Neuronal stem cell (in vitro differentiated cells): Measurements from ENCODE around the gene FOXP2. TPM values are rescaled to one million over a fixed set of nuclear protein-coding genes. Genes with fewer than 3 reads are reported as not detected.

Source experiments
- DNase-seq: peaks from one replicate; pipeline ENCODE4 v3.0.0-alpha.2; 2013; ENCODE audit warnings: low spot score
- H2AFZ ChIP-seq: one replicate; pipeline ENCODE4 v1.6.1; 2013; ENCODE audit warnings: mild to moderate bottlenecking, low read length, inconsistent platforms
- H2AK5ac ChIP-seq: 2 replicates; pipeline ENCODE4 v1.6.1; 2013; ENCODE audit warnings: low read depth, mild to moderate bottlenecking, inconsistent platforms, low read length, moderate library complexity, mixed read lengths
- H2BK120ac ChIP-seq: 2 replicates; pipeline ENCODE4 v1.6.1; 2013; ENCODE audit warnings: low read depth, mild to moderate bottlenecking, inconsistent platforms, low read length, moderate library complexity, mixed read lengths
- H2BK12ac ChIP-seq: one replicate; pipeline ENCODE4 v1.6.1; 2013; ENCODE audit warnings: low read length, inconsistent platforms
- H2BK15ac ChIP-seq: 2 replicates; pipeline ENCODE4 v1.6.1; 2013; ENCODE audit warnings: mild to moderate bottlenecking, low read length, inconsistent platforms, mixed read lengths
- H2BK5ac ChIP-seq: one replicate; pipeline ENCODE4 v1.6.1; 2013; ENCODE audit warnings: inconsistent platforms, mild to moderate bottlenecking, low read length, moderate library complexity
- H3K14ac ChIP-seq: one replicate; pipeline ENCODE4 v1.6.1; 2013; ENCODE audit warnings: low read length, inconsistent platforms
- H3K18ac ChIP-seq: 2 replicates; pipeline ENCODE4 v1.6.1; 2013; ENCODE audit warnings: low read length, inconsistent platforms
- H3K23ac ChIP-seq: 2 replicates; pipeline ENCODE4 v1.6.1; 2013; ENCODE audit warnings: low read depth, mild to moderate bottlenecking, mixed read lengths, low read length, inconsistent platforms; ENCODE audit not compliant: poor library complexity
- H3K27ac ChIP-seq: replicated peaks from 3 replicates; pipeline ENCODE4 v1.5.1; 2013; ENCODE audit warnings: low read length, inconsistent platforms
- H3K27me3 ChIP-seq, 3 experiments: 2 replicates each; pipeline ENCODE4 v1.6.1; 2013; ENCODE audit warnings: low read length in 3 of 3, mild to moderate bottlenecking in 2 of 3, inconsistent platforms in 1 of 3, low read depth in 1 of 3, mixed read lengths in 1 of 3, moderate library complexity in 1 of 3; ENCODE audit not compliant: control insufficient read depth in 3 of 3, insufficient read depth in 3 of 3
- H3K36me3 ChIP-seq, 2 donors: replicated peaks in 1 of 2; 2 replicates each; pipeline ENCODE4 v1.6.1; 2013; ENCODE audit warnings: low read length in 2 of 2; ENCODE audit not compliant: control insufficient read depth in 2 of 2, insufficient read depth in 2 of 2
- H3K4ac ChIP-seq: 2 replicates; pipeline ENCODE4 v1.6.1; 2013; ENCODE audit warnings: inconsistent platforms, mild to moderate bottlenecking, low read length, moderate library complexity
- H3K4me1 ChIP-seq, 2 donors: 1 replicate in 1 of 2; 2 replicates in 1 of 2; pipeline ENCODE4 v1.6.1; 2013; ENCODE audit warnings: low read length in 2 of 2, low read depth in 1 of 2; ENCODE audit not compliant: control insufficient read depth in 2 of 2, insufficient read depth in 1 of 2
- H3K4me2 ChIP-seq: one replicate; pipeline ENCODE4 v1.6.1; 2013; ENCODE audit warnings: mild to moderate bottlenecking, low read length, inconsistent platforms; ENCODE audit not compliant: insufficient read depth, poor library complexity, severe bottlenecking
- H3K4me3 ChIP-seq, 2 donors: 2 replicates each; pipeline ENCODE4 v1.5.1; 2013; ENCODE audit warnings: low read length in 2 of 2, mild to moderate bottlenecking in 2 of 2, inconsistent platforms in 1 of 2, moderate library complexity in 1 of 2
- H3K79me1 ChIP-seq: one replicate; pipeline ENCODE4 v1.6.1; 2013; ENCODE audit warnings: low read depth, mild to moderate bottlenecking, inconsistent platforms, low read length, moderate library complexity
- H3K9ac ChIP-seq: one replicate; pipeline ENCODE4 v1.6.1; 2013; ENCODE audit warnings: mild to moderate bottlenecking, low read depth, low read length, inconsistent platforms; ENCODE audit not compliant: poor library complexity
- H3K9me3 ChIP-seq, 2 donors: replicated peaks in 1 of 2; 2 replicates each; pipeline versions ENCODE3 to v1.6.1; 2013; ENCODE audit warnings: low read length in 2 of 2, mild to moderate bottlenecking in 2 of 2, inconsistent platforms in 1 of 2, low read depth in 1 of 2, mixed read lengths in 1 of 2, moderate library complexity in 1 of 2; ENCODE audit not compliant: control insufficient read depth in 2 of 2, insufficient read depth in 1 of 2
- H4K8ac ChIP-seq: one replicate; pipeline ENCODE4 v1.6.1; 2013; ENCODE audit warnings: low read depth, mild to moderate bottlenecking, inconsistent platforms, low read length, moderate library complexity
- H4K91ac ChIP-seq: one replicate; pipeline ENCODE4 v1.6.1; 2013; ENCODE audit warnings: low read length, low read depth, mild to moderate bottlenecking, inconsistent platforms; ENCODE audit not compliant: poor library complexity
- WGBS, 2 donors: extraction: QIAGEN DNeasy Blood & Tissue Kit; methylation state at CpG; one replicate each; pipeline ENCODE4 v1.1.7; 2013; ENCODE audit warnings: missing lambda C conversion rate in 2 of 2, mixed read lengths in 1 of 2; ENCODE audit not compliant: insufficient read length in 2 of 2, insufficient replicate concordance in 1 of 2; ENCODE audit errors: extremely low coverage in 2 of 2; 5-methylcytosine and 5-hydroxymethylcytosine counted together
- small RNA-seq: library from polyadenylated mRNA; stranded (forward); fragments of <200 nt; extraction: miRNeasy Mini kit (QIAGEN cat#:217004); gene quantifications from one replicate; pipeline ENCODE3, GENCODE V24; 2013; ENCODE audit not compliant: insufficient read depth

FOXP2 gene

DNA sequence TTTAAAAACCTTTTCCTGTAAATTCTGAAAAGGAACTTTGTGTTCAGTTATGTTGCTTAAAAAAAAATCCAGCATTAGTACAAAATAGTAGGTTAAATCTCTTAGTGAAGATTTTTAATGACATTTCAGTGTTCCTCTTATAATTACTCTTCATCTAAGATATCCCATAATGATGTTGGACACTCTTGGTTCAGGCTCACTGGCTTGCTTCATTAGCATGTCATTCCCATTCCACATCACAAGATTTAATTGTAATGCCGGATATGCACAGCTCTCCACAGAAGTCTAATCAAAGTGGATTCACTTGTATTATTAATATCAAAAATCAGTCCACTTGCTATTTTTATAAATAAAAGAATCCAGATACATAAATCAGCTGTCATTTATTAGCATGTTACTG is 327.3 kb downstream of the FOXP2 start:
- Histone ChIP-seq H3K4me2 (no peak overlapping the region), H2AFZ (no peak overlapping the region), H3K18ac (no peak overlapping the region), H2BK5ac (no peak overlapping the region), H3K23ac (no peak overlapping the region), H4K8ac (no peak overlapping the region), H3K14ac (no peak overlapping the region), H2BK12ac (no peak overlapping the region), H3K9me3 (no peaks in the 10 kb centered on the region), H3K36me3 (no peaks in the 10 kb centered on the region), H3K4me1 (no peaks in the 10 kb centered on the region), H2BK15ac (no peak overlapping the region), H4K91ac (no peak overlapping the region), H3K4ac (no peak overlapping the region), H3K27ac (no peak overlapping the region), H3K4me3 (no peak overlapping the region), H2AK5ac (no peak overlapping the region), H2BK120ac (no peak overlapping the region), H3K9ac (no peak overlapping the region), H3K79me1 (no peaks in the 10 kb centered on the region), H3K27me3 (no peaks in the 10 kb centered on the region)
- no peak for DNase-seq
- WGBS, 2 donors, result no CpG with 5 or more reads among the region's 1 CpG

Small RNA genes within 50 kb of the gene (small RNA-seq; reads per million reads assigned to genes)
- not detected for gene MIR3666
- not detected for gene RNA5SP238
